Cerebellar nuclear complex (tissue), 1 donor: ENCODE measurements around the gene CMTR1.
A peak's percentile ranks its signal among the peaks of the same experiment; 100 is the strongest.
"Not testable (repeated sequence)": the region's sequence is repeated elsewhere in the genome, so short reads cannot be mapped to it uniquely, and the experiment has no call there.

Source experiments
- DNase-seq, 2 experiments: peaks; one replicate each; lab custom pipeline; 2025; lab: John Stamatoyannopoulos, UW

CMTR1 gene

GRCh38 chr6:37432916-37433656 is at the start of gene CMTR1:
Gene CMTR1, plus strand, starts transcription at chr6:37433221. Its CDS starts 2,409 bp downstream, at chr6:37435630.
- peak in 1 of 2 experiments; percentile 27 for DNase-seq

- DNase-seq, result no peak
Observed at GRCh38 chr6:37388578-37388977, 44.4 kb upstream of the CMTR1 start.

- no peak for DNase-seq
Observed at GRCh38 chr6:37389857-37390256, 43.2 kb upstream of the CMTR1 start.

GRCh38 chr6:37391120-37391519 is 41.9 kb upstream of the CMTR1 start:
- no peak for DNase-seq

- DNase-seq, result no peak
Observed at GRCh38 chr6:37392821-37393220, 40.2 kb upstream of the CMTR1 start.

GRCh38 chr6:37393381-37393929 is 39.6 kb upstream of the CMTR1 start:
- no peak for DNase-seq

- no peak for DNase-seq
Observed at GRCh38 chr6:37396571-37397180, 36.3 kb upstream of the CMTR1 start.

GRCh38 chr6:37399131-37399530 is 33.9 kb upstream of the CMTR1 start:
- no peak for DNase-seq

- no peak for DNase-seq
Observed at GRCh38 chr6:37399795-37400490, 33.1 kb upstream of the CMTR1 start.

- DNase-seq, result not testable (repeated sequence)
Observed at GRCh38 chr6:37401658-37402057, 31.4 kb upstream of the CMTR1 start.

GRCh38 chr6:37406726-37407341 is 26.2 kb upstream of the CMTR1 start:
- no peak for DNase-seq

GRCh38 chr6:37407948-37408347 is 25.1 kb upstream of the CMTR1 start:
- DNase-seq, result no peak

GRCh38 chr6:37409501-37409900 is 23.5 kb upstream of the CMTR1 start:
- no peak for DNase-seq

GRCh38 chr6:37417393-37417792 is 15.6 kb upstream of the CMTR1 start:
- no peak for DNase-seq

- DNase-seq, result no peak
Observed at GRCh38 chr6:37418722-37419121, 14.3 kb upstream of the CMTR1 start.

GRCh38 chr6:37426058-37426944 is 6.7 kb upstream of the CMTR1 start:
- DNase-seq, result no peak

- no peak for DNase-seq
Observed at GRCh38 chr6:37426945-37427510, 6.0 kb upstream of the CMTR1 start.

- no peak for DNase-seq
Observed at GRCh38 chr6:37429352-37429750, 3.7 kb upstream of the CMTR1 start.

GRCh38 chr6:37432590-37432915 is 468 bp upstream of the CMTR1 start:
- DNase-seq, result no peak

- no peak for DNase-seq
Observed at GRCh38 chr6:37433657-37434271, 743 bp downstream of the CMTR1 start.

GRCh38 chr6:37435373-37435772 is 2.4 kb downstream of the CMTR1 start:
- DNase-seq, result no peak
